HL-60/S4 (cell line): ENCODE measurements around the gene RPL34.

Source experiments
- in situ Hi-C: fragments of 300-500 bp; cut with MboI; formaldehyde crosslinking; loops from 2 replicates; pipeline ENCODE4 v1.14.3; 2022; ENCODE audit warnings: low sequenced_read_pairs

Gene RPL34

GRCh38 chr4:108622828-108623227 is 2.5 kb downstream of the RPL34 start:
- in situ Hi-C loops = no loop called here

GRCh38 chr4:108624263-108625056 is 4.1 kb downstream of the RPL34 start:
- in situ Hi-C loops = no loop called here

- in situ Hi-C loops = no loop called here
Observed at GRCh38 chr4:108626056-108626455, 5.7 kb downstream of the RPL34 start.

GRCh38 chr4:108628411-108628810 is 8.0 kb downstream of the RPL34 start:
- in situ Hi-C loops = no loop called here

- in situ Hi-C loops = no loop called here
Observed at GRCh38 chr4:108635070-108635655, 14.8 kb downstream of the RPL34 start.

GRCh38 chr4:108636246-108636645 is 15.9 kb downstream of the RPL34 start:
- in situ Hi-C loops = no loop called here

- in situ Hi-C loops = no loop called here
Observed at GRCh38 chr4:108637856-108638255, 17.5 kb downstream of the RPL34 start.

GRCh38 chr4:108644237-108644636 is 23.9 kb downstream of the RPL34 start:
- in situ Hi-C loops = no loop called here

GRCh38 chr4:108646706-108647105 is 26.3 kb downstream of the RPL34 start:
- in situ Hi-C loops = no loop called here

- in situ Hi-C loops = no loop called here
Observed at GRCh38 chr4:108649863-108650211, 29.5 kb downstream of the RPL34 start.

- in situ Hi-C loops = no loop called here
Observed at GRCh38 chr4:108650212-108651013, 30.0 kb downstream of the RPL34 start, which contains the start of gene OSTC. Gene OSTC (plus strand): TSS chr4:108650599. CDS start chr4:108650656, 57 bp downstream.

- in situ Hi-C loops = no loop called here
Observed at GRCh38 chr4:108651014-108651791, 30.8 kb downstream of the RPL34 start.

GRCh38 chr4:108662629-108663028 is 42.3 kb downstream of the RPL34 start:
- in situ Hi-C loops = no loop called here

GRCh38 chr4:108674356-108674977 is 54.1 kb downstream of the RPL34 start:
- in situ Hi-C loops = no loop called here
